Activated CD4-positive, alpha-beta T cell treated with anti-CD3 and anti-CD28 coated beads for 48 hours (primary cell): ENCODE results near the gene OTOF.

Experiments
- DNase-seq: peaks from one replicate; pipeline ENCODE4 v3.0.0-alpha.2; 2020

OTOF gene

GRCh38 chr2:26464390-26465265 lies 13.3 kb downstream of the OTOF start:
- DNase-seq: no peak

- DNase-seq: no peak
Measured at GRCh38 chr2:26463244-26464192, 14.4 kb downstream of the OTOF start.

GRCh38 chr2:26462511-26463243 lies 15.2 kb downstream of the OTOF start:
- no peak for DNase-seq

- no peak for DNase-seq
Measured at GRCh38 chr2:26462100-26462499, 15.8 kb downstream of the OTOF start.

- DNase-seq: no peak
Measured at GRCh38 chr2:26461601-26462023, 16.3 kb downstream of the OTOF start.

GRCh38 chr2:26460613-26461031 lies 17.3 kb downstream of the OTOF start:
- DNase-seq: no peak

- DNase-seq: no peak
Measured at GRCh38 chr2:26459991-26460612, 17.8 kb downstream of the OTOF start.

- DNase-seq: no peak
Measured at GRCh38 chr2:26458365-26459042, 19.4 kb downstream of the OTOF start.

- no peak for DNase-seq
Measured at GRCh38 chr2:26457695-26458364, 20.1 kb downstream of the OTOF start.

- no peak for DNase-seq
Measured at GRCh38 chr2:26457251-26457666, 20.7 kb downstream of the OTOF start.

- no peak for DNase-seq
Measured at GRCh38 chr2:26456440-26457250, 21.3 kb downstream of the OTOF start.

- no peak for DNase-seq
Measured at GRCh38 chr2:26455670-26456439, 22.1 kb downstream of the OTOF start.

- no peak for DNase-seq
Measured at GRCh38 chr2:26455037-26455669, 22.8 kb downstream of the OTOF start.

GRCh38 chr2:26454561-26455001 lies 23.3 kb downstream of the OTOF start:
- no peak for DNase-seq

- no peak for DNase-seq
Measured at GRCh38 chr2:26453421-26454329, 24.2 kb downstream of the OTOF start.

GRCh38 chr2:26451700-26452099 lies 26.2 kb downstream of the OTOF start:
- no peak for DNase-seq

- DNase-seq: no peak
Measured at GRCh38 chr2:26450031-26450635, 27.8 kb downstream of the OTOF start.
